ENCODE results near the gene CEP112. TPM values are rescaled to one million over a fixed set of nuclear protein-coding genes. Genes with fewer than 3 reads are reported as not detected.
A peak's percentile ranks its signal among the peaks of the same experiment; 100 is the strongest.
"Not testable (repeated sequence)": the region's sequence is repeated elsewhere in the genome, so short reads cannot be mapped to it uniquely, and the experiment has no call there.

Gene CEP112
- total and polyA plus RNA-seq, 8 donors = 15.1 to 23.8 (median 19.7) TPM

- Histone ChIP-seq H3K9me3 (no peaks in the 10 kb centered on the region), H3K36me3 (no peaks in the 10 kb centered on the region), H3K27ac (no peak overlapping the region), H3K4me3 (no peak overlapping the region), H3K27me3 (no peaks in the 10 kb centered on the region), H3K4me1 (peaks cover 20 to 21% of the 10 kb centered on the region in 2 donors)
- no peak for DNase-seq
- TF ChIP-seq CTCF (IDR thresholded peaks at IDR 0.05) = no peak
- no peak for ATAC-seq
- intact Hi-C loops (cut with DNase I) = no loop called here
Observed at GRCh38 chr17:65787503-65787902, 404.4 kb downstream of the CEP112 start.

- ATAC-seq (no peak), DNase-seq (no peak)
- H3K4me1 ChIP-seq = peaks cover 20 to 21% of the 10 kb centered on the region in 2 donors
- no peak overlapping the region for H3K27ac ChIP-seq
- no peak overlapping the region for H3K4me3 ChIP-seq
- no peak for TF ChIP-seq CTCF (IDR thresholded peaks at IDR 0.05)
- intact Hi-C loops (cut with DNase I) = no loop called here
- no peaks in the 10 kb centered on the region for H3K36me3 ChIP-seq
- no peaks in the 10 kb centered on the region for H3K27me3 ChIP-seq
- H3K9me3 ChIP-seq = no peaks in the 10 kb centered on the region
Observed at GRCh38 chr17:65786479-65786878, 405.5 kb downstream of the CEP112 start.

- peak overlapping the region; percentile 24 to 55 for H3K27ac ChIP-seq
Observed at GRCh38 chr17:65785109-65785508, 406.8 kb downstream of the CEP112 start.

GRCh38 chr17:65783845-65784334 lies 408.0 kb downstream of the CEP112 start:
- intact Hi-C loops (cut with DNase I) = no loop called here
- peak overlapping the region; percentile 24 to 55 for H3K27ac ChIP-seq
- peaks cover 20 to 21% of the 10 kb centered on the region in 2 donors for H3K4me1 ChIP-seq
- no peak overlapping the region for H3K4me3 ChIP-seq
- no peaks in the 10 kb centered on the region for H3K27me3 ChIP-seq
- no peaks in the 10 kb centered on the region for H3K9me3 ChIP-seq
- DNase-seq = no peak
- peak; percentile 59 for ATAC-seq
- no peak for TF ChIP-seq CTCF (IDR thresholded peaks at IDR 0.05)
- H3K36me3 ChIP-seq = no peaks in the 10 kb centered on the region

More at GRCh38 chr17:65785109-65785508, 406.8 kb downstream of the CEP112 start:
- Histone ChIP-seq H3K9me3 (no peaks in the 10 kb centered on the region), H3K4me1 (peaks cover 20 to 21% of the 10 kb centered on the region in 2 donors), H3K4me3 (no peak overlapping the region), H3K36me3 (no peaks in the 10 kb centered on the region), H3K27me3 (no peaks in the 10 kb centered on the region)
- intact Hi-C loops (cut with DNase I) = no loop called here
- TF ChIP-seq CTCF (IDR thresholded peaks at IDR 0.05) = no peak
- ATAC-seq (peak; percentile 89), DNase-seq (peak in 1 of 4 donors; percentile 32)

GRCh38 chr17:65782104-65782706 lies 409.7 kb downstream of the CEP112 start:
- H3K4me3 ChIP-seq; H3K9me3 ChIP-seq; intact Hi-C loops (cut with DNase I); H3K27ac ChIP-seq; ATAC-seq; H3K36me3 ChIP-seq; DNase-seq; H3K27me3 ChIP-seq: not testable (repeated sequence)
- peaks cover 20 to 21% of the 10 kb centered on the region in 2 donors for H3K4me1 ChIP-seq

GRCh38 chr17:65780111-65780510 lies 411.8 kb downstream of the CEP112 start:
- no peaks in the 10 kb centered on the region for H3K27me3 ChIP-seq
- intact Hi-C loops (cut with DNase I) = no loop called here
- H3K9me3 ChIP-seq = no peaks in the 10 kb centered on the region
- peaks cover 15% of the 10 kb centered on the region in 2 donors for H3K4me1 ChIP-seq
- H3K27ac ChIP-seq = no peak overlapping the region
- TF ChIP-seq CTCF (IDR thresholded peaks at IDR 0.05) = no peak
- DNase-seq (no peak), ATAC-seq (no peak)
- H3K4me3 ChIP-seq = no peak overlapping the region
- no peaks in the 10 kb centered on the region for H3K36me3 ChIP-seq

Measured in left lung (tissue), 10 donors.